Fibroblast of lung (primary cell): ENCODE measurements around the gene KHDRBS1. TPM values are rescaled to one million over a fixed set of nuclear protein-coding genes. Genes with fewer than 3 reads are reported as not detected.

Experiments used
- DNase-seq, 2 donors: peaks; one replicate each; pipeline versions ENCODE4 v3.0.0 to v3.0.0-alpha.2; 2010; ENCODE audit warnings: low read depth in 2 of 2
- H2AFZ ChIP-seq: 2 replicates; pipeline ENCODE4 v1.5.1; 2012; ENCODE audit warnings: low read length, control low read depth, inconsistent platforms
- H3K27ac ChIP-seq: 2 replicates; pipeline ENCODE4 v1.5.1; 2011; ENCODE audit warnings: low read length, control low read depth; ENCODE audit not compliant: insufficient read depth
- H3K27me3 ChIP-seq: 2 replicates; pipeline ENCODE4 v1.5.1; 2011; ENCODE audit warnings: mild to moderate bottlenecking, low read length; ENCODE audit not compliant: control insufficient read depth, insufficient read depth
- H3K36me3 ChIP-seq: 2 replicates; pipeline ENCODE4 v1.5.1; 2011; ENCODE audit warnings: low read length; ENCODE audit not compliant: control insufficient read depth, insufficient read depth
- H3K4me1 ChIP-seq: 2 replicates; pipeline ENCODE4 v1.5.1; 2011; ENCODE audit warnings: low read length; ENCODE audit not compliant: control insufficient read depth, insufficient read depth; ENCODE audit errors: extremely low read depth
- H3K4me2 ChIP-seq: 2 replicates; pipeline ENCODE4 v1.5.1; 2011; ENCODE audit warnings: low read length, control low read depth; ENCODE audit not compliant: insufficient read depth; ENCODE audit errors: extremely low read depth
- H3K4me3 ChIP-seq, 4 experiments: fragments of 200-600 bp in 1 of 4; sonication (generic) in 1 of 4; replicated peaks in 1 of 4; 2 replicates each; pipeline ENCODE4 v1.5.1; 2011 to 2016; ENCODE audit warnings: low read length in 4 of 4, low read depth in 3 of 4, mild to moderate bottlenecking in 3 of 4, control low read depth in 2 of 4, inconsistent platforms in 1 of 4, mixed read lengths in 1 of 4; ENCODE audit not compliant: insufficient read depth in 1 of 4; ENCODE audit errors: control extremely low read depth in 1 of 4
- H3K79me2 ChIP-seq: 2 replicates; pipeline ENCODE4 v1.5.1; 2012; ENCODE audit warnings: mild to moderate bottlenecking, low read length, inconsistent platforms; ENCODE audit not compliant: control insufficient read depth, insufficient read depth
- H3K9ac ChIP-seq: 2 replicates; pipeline ENCODE4 v1.5.1; 2011; ENCODE audit warnings: mild to moderate bottlenecking, low read length, control low read depth; ENCODE audit not compliant: insufficient read depth
- H3K9me3 ChIP-seq: 2 replicates; pipeline ENCODE4 v1.5.1; 2012; ENCODE audit warnings: low read depth, low read length; ENCODE audit not compliant: control insufficient read depth, insufficient read depth
- H4K20me1 ChIP-seq: 2 replicates; pipeline ENCODE4 v1.5.1; 2011; ENCODE audit warnings: low read length; ENCODE audit not compliant: control insufficient read depth, insufficient read depth; ENCODE audit errors: extremely low read depth
- EZH2 ChIP-seq: IDR thresholded peaks from 2 replicates; pipeline ENCODE4 v1.5.1; 2012; ENCODE audit warnings: low read length, control low read depth, mild to moderate bottlenecking; ENCODE audit errors: missing control alignments
- polyA plus RNA-seq, 2 donors: library from polyadenylated mRNA; depleted of rRNA in 1 of 2; stranded (reverse) in 1 of 2; unstranded in 1 of 2; fragments of >200 nt; gene quantifications; 2 replicates each; pipeline ENCODE4 v1.2.1, GENCODE V29; 2011 to 2012; ENCODE audit warnings: missing spikeins in 1 of 2
- total RNA-seq: library from RNA; depleted of rRNA; stranded (reverse); fragments of >200 nt; gene quantifications from 2 replicates; pipeline ENCODE4 v1.2.1, GENCODE V29; 2014
- TF ChIP-seq, protein P1 (sequence below), 2 donors: IDR thresholded peaks in 1 of 2; conservative IDR thresholded peaks in 1 of 2; 1 replicate in 1 of 2; 2 replicates in 1 of 2; pipeline ENCODE4 v1.5.1; 2011 to 2012; ENCODE audit warnings: low read length in 2 of 2, control low read depth in 1 of 2, inconsistent platforms in 1 of 2, low read depth in 1 of 2, mild to moderate bottlenecking in 1 of 2

Gene KHDRBS1
- total and polyA plus RNA-seq, 2 donors (not counting 1 experiment from before 2014, with no cell fraction given) = 56.0 to 73.0 TPM

GRCh38 chr1:32068957-32069588 lies 55.4 kb downstream of the KHDRBS1 start:
- no peaks in the 10 kb centered on the region for H3K36me3 ChIP-seq
- peaks cover 11% of the 10 kb centered on the region for H3K4me1 ChIP-seq
- H3K27ac ChIP-seq = no peak overlapping the region
- H3K79me2 ChIP-seq = peaks cover 7% of the 10 kb centered on the region
- H3K9me3 ChIP-seq = no peaks in the 10 kb centered on the region
- H3K4me3 ChIP-seq = no peak overlapping the region
- peak in 1 of 2 donors; percentile 76 for DNase-seq
- no peak overlapping the region for H3K9ac ChIP-seq
- H3K27me3 ChIP-seq = no peaks in the 10 kb centered on the region
- TF ChIP-seq, protein P1, sequence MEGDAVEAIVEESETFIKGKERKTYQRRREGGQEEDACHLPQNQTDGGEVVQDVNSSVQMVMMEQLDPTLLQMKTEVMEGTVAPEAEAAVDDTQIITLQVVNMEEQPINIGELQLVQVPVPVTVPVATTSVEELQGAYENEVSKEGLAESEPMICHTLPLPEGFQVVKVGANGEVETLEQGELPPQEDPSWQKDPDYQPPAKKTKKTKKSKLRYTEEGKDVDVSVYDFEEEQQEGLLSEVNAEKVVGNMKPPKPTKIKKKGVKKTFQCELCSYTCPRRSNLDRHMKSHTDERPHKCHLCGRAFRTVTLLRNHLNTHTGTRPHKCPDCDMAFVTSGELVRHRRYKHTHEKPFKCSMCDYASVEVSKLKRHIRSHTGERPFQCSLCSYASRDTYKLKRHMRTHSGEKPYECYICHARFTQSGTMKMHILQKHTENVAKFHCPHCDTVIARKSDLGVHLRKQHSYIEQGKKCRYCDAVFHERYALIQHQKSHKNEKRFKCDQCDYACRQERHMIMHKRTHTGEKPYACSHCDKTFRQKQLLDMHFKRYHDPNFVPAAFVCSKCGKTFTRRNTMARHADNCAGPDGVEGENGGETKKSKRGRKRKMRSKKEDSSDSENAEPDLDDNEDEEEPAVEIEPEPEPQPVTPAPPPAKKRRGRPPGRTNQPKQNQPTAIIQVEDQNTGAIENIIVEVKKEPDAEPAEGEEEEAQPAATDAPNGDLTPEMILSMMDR (conservative IDR thresholded peaks at IDR 0.05 in 1 of 2, IDR thresholded peaks at IDR 0.05 in 1 of 2; ENCODE audit: low read depth in 1 of 2, low read length in 2 of 2) = no peak
- TF ChIP-seq EZH2 = no peak
- H2AFZ ChIP-seq = no peak overlapping the region
- H4K20me1 ChIP-seq = no peaks in the 10 kb centered on the region
- H3K4me2 ChIP-seq = no peak overlapping the region

DNA sequence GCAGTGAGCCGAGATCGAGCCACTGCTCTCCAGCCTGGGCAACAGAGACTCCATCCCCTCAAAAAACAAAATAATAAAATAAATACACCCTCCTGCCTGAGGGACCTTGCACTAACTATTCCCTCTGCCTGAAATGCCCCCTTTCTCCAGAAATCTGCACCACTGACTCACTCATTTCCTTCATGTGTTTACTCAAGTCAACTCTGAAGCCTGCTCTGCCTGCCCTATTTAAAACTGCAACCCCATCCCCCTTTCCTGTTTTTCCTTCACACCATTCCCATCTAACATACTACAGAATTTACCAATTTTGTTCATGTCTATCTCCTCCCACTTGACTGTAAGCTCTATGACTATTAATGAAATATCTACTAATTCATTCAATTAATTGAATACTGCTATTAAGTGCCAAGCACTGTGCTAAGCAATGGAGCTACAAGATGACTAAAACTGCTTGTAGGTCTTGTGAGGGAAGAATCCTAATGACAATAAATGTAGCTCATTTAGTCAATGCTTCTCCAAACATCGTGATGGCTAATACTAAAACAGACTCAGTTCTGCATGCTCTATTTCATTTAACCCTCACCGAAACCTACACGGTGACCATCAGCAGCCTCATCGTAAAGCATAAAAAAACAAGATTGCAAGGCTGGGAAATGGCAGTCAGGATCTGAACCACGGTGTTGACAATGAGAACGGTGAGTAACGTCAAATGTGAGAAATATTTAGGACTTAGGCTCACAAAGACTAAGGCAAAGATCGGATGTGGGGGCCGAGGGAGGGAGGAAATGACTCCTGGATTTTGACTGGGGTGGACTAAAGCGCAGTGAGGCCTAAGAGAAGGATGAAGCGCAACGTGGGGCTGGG lies 58.3 kb downstream of the KHDRBS1 start:
- Histone ChIP-seq H3K4me1 (peaks cover 7% of the 10 kb centered on the region), H3K79me2 (peaks cover 16% of the 10 kb centered on the region), H2AFZ (peak overlapping the region; percentile 15), H3K4me2 (peak overlapping the region; percentile 84), H4K20me1 (no peaks in the 10 kb centered on the region), H3K4me3 (peak overlapping the region; percentile 79 to 86 (median 82)), H3K9ac (peak overlapping the region; percentile 86), H3K27ac (peak overlapping the region; percentile 86), H3K36me3 (peaks cover 9% of the 10 kb centered on the region), H3K27me3 (no peaks in the 10 kb centered on the region), H3K9me3 (no peaks in the 10 kb centered on the region)
- DNase-seq = peak; percentile 69 to 70
- TF ChIP-seq, protein P1 (conservative IDR thresholded peaks at IDR 0.05 in 1 of 2, IDR thresholded peaks at IDR 0.05 in 1 of 2; ENCODE audit: low read depth in 1 of 2, low read length in 2 of 2) = no peak
- no peak for TF ChIP-seq EZH2

DNA sequence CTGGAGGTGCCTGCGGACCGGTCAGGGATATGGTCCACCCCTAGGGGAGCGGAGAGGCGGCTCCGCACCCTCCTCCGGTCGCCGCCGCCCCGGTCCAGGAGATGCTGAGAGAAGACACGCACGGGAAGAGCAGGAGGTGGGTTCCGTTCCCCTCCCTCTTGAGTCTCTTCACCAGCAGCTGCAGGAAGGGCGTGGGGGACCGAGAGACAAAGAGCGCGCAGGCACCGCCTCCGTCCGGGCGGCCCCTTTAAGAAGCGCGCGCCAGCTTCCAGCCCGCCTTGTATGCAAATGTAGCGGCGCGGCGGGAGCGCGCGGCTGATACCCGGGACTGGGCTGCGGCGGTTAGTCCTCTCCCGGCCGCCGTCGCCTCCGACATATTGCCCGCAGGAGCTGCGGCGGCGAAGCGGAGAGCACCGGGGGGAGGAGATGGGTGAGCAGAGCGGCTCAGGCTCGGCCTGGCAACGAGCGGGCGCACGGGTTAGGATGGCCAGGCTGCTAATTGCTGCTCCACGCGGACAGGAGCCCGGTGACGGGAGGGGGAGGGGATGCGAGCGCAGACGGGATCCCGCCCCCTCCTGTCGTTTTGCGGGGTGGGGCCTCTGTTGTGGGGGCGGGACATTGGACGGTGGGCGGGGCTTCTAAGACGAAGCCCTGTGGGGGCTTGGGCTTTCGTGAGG lies 59.1 kb downstream of the KHDRBS1 start, which contains the start of gene TMEM39B:
Gene TMEM39B (plus strand): TSS at position 318 of the 677 bp plus-strand sequence. CDS start 109 bp downstream, at position 427.
- Histone ChIP-seq H3K27ac (peak within 1 kb of the TSS; percentile 86), H2AFZ (peak within 1 kb of the TSS; percentile 91), H3K36me3 (peaks cover 13% of the 10 kb centered on the region), H4K20me1 (no peaks in the 10 kb centered on the region), H3K4me1 (peaks cover 7% of the 10 kb centered on the region), H3K9me3 (no peaks in the 10 kb centered on the region), H3K4me3 (peak within 1 kb of the TSS; percentile 79 to 86 (median 82)), H3K4me2 (peak within 1 kb of the TSS; percentile 87), H3K79me2 (peaks cover 16% of the 10 kb centered on the region), H3K9ac (peak within 1 kb of the TSS; percentile 86), H3K27me3 (no peaks in the 10 kb centered on the region)
- peak; percentile 96 for DNase-seq
- no peak for TF ChIP-seq EZH2
- TF ChIP-seq, protein P1 (conservative IDR thresholded peaks at IDR 0.05 in 1 of 2, IDR thresholded peaks at IDR 0.05 in 1 of 2; ENCODE audit: low read depth in 1 of 2, low read length in 2 of 2) = no peak
